HG02623 (cell line): ENCODE results near the gene JARID2.

Experiments
- ATAC-seq: cut with Tn5 transposase; IDR thresholded peaks from one replicate; pipeline ENCODE4 v1.9.1; 2021; ENCODE audit warnings: moderate library complexity; ENCODE audit not compliant: unreplicated experiment

JARID2 gene

GRCh38 chr6:15501826-15502445 is 256.1 kb downstream of the JARID2 start:
- ATAC-seq = no peak

- ATAC-seq = no peak
These were observed 256.8 kb downstream of the JARID2 start for GRCh38 chr6:15502446-15503345.

GRCh38 chr6:15503346-15503680 is 257.4 kb downstream of the JARID2 start:
- ATAC-seq = no peak

GRCh38 chr6:15504040-15504495 is 258.2 kb downstream of the JARID2 start:
- no peak for ATAC-seq

GRCh38 chr6:15504581-15505350 is 258.9 kb downstream of the JARID2 start:
- no peak for ATAC-seq

- ATAC-seq = no peak
These were observed 259.6 kb downstream of the JARID2 start for GRCh38 chr6:15505463-15505918.

- ATAC-seq = no peak
These were observed 260.2 kb downstream of the JARID2 start for GRCh38 chr6:15506066-15506465.

GRCh38 chr6:15507221-15507620 is 261.4 kb downstream of the JARID2 start:
- ATAC-seq = no peak

- ATAC-seq = no peak
These were observed 261.9 kb downstream of the JARID2 start for GRCh38 chr6:15507746-15508145.

- no peak for ATAC-seq
These were observed 262.6 kb downstream of the JARID2 start for GRCh38 chr6:15508441-15508871.

GRCh38 chr6:15508931-15509330 is 263.1 kb downstream of the JARID2 start:
- ATAC-seq = no peak

- no peak for ATAC-seq
These were observed 263.6 kb downstream of the JARID2 start for GRCh38 chr6:15509335-15509933.

- ATAC-seq = no peak
These were observed 264.3 kb downstream of the JARID2 start for GRCh38 chr6:15510121-15510520.

GRCh38 chr6:15510536-15511247 is 264.8 kb downstream of the JARID2 start:
- ATAC-seq = no peak

- no peak for ATAC-seq
These were observed 265.6 kb downstream of the JARID2 start for GRCh38 chr6:15511248-15512125.

- ATAC-seq = no peak
These were observed 266.3 kb downstream of the JARID2 start for GRCh38 chr6:15512126-15512525.

- no peak for ATAC-seq
These were observed 266.9 kb downstream of the JARID2 start for GRCh38 chr6:15512721-15513120.

GRCh38 chr6:15513131-15513771 is 267.4 kb downstream of the JARID2 start:
- ATAC-seq = no peak
